HepG2 (cell line): ENCODE results near the gene MTHFD2L. TPM values are rescaled to one million over a fixed set of nuclear protein-coding genes. Genes with fewer than 3 reads are reported as not detected.

ENCODE experiments used
- ATAC-seq: fragments of 200-7000 bp; cut with Tn5 transposase; 3 replicates; pipeline ENCODE4 v1.9.1; 2020; ENCODE audit warnings: mild to moderate bottlenecking, moderate library complexity
- BruUV-seq: library from RNA; stranded (reverse); fragments of 400-500 nt; replicated peaks from 2 replicates; lab custom pipeline; 2021; lab: Mats Ljungman, UMichigan
- CTCF ChIA-PET: fragments of 300-600 bp; formaldehyde crosslinking; extraction: SDS; loops from one replicate; lab custom pipeline; 2021; ENCODE audit warnings: low total read pairs, inconsistent platforms, low intra/inter-chr PET ratio; lab: Yijun Ruan, JAX
- POLR2A ChIA-PET: fragments of 350-600 bp; sonication (Branson Sonifier 250); formaldehyde crosslinking; loops from one replicate; lab custom pipeline; 2020; ENCODE audit warnings: antibody characterized with exemption, inconsistent platforms; lab: Yijun Ruan, JAX
- DNase-seq: peaks from one replicate; pipeline ENCODE4 v3.0.0-alpha.2; 2015; ENCODE audit warnings: low spot score
- FAIRE-seq: peaks from 3 replicates; lab custom pipeline; 2011; peaks lifted over from hg19 to GRCh38; lab: Jason Lieb, UNC
- H2AFZ ChIP-seq: one replicate; pipeline ENCODE4 v1.6.1; 2011; ENCODE audit warnings: low read length, inconsistent platforms
- H3K27ac ChIP-seq: fragments of 300-600 bp; 3 replicates; pipeline ENCODE4 v1.8.0; 2011; ENCODE audit warnings: mixed run types, mild to moderate bottlenecking, mixed read lengths, low read length, inconsistent platforms; ENCODE audit not compliant: insufficient read depth; ENCODE audit errors: extremely low read length
- H3K27me3 ChIP-seq, 2 experiments: fragments of 200-600 bp in 1 of 2; 2 replicates in 1 of 2; 3 replicates in 1 of 2; pipeline versions ENCODE4 v1.6.0 to v1.8.0; 2011; ENCODE audit warnings: low read length in 2 of 2, mild to moderate bottlenecking in 2 of 2, moderate library complexity in 2 of 2, inconsistent platforms in 1 of 2; ENCODE audit not compliant: insufficient read depth in 2 of 2, control insufficient read depth in 1 of 2
- H3K36me3 ChIP-seq, 2 experiments: fragments of 200-600 bp in 1 of 2; replicated peaks in 1 of 2; 2 replicates in 1 of 2; 3 replicates in 1 of 2; pipeline versions ENCODE4 v1.5.1 to v1.8.0; 2011; ENCODE audit warnings: low read length in 2 of 2, inconsistent platforms in 1 of 2; ENCODE audit not compliant: insufficient read depth in 2 of 2, control insufficient read depth in 1 of 2
- H3K4me1 ChIP-seq: 2 replicates; pipeline ENCODE4 v1.5.1; 2012; ENCODE audit warnings: low read length, inconsistent platforms; ENCODE audit not compliant: insufficient read depth
- H3K4me2 ChIP-seq: 2 replicates; pipeline ENCODE4 v1.6.0; 2011; ENCODE audit warnings: low read depth, low read length, inconsistent platforms
- H3K4me3 ChIP-seq, 3 experiments: fragments of 200-600 bp in 1 of 3; sonication (generic), shearing (Covaris generic) in 1 of 3; replicated peaks in 1 of 3; 2 replicates each; pipeline ENCODE4 v1.5.1; 2011 to 2016; ENCODE audit warnings: low read length in 3 of 3, inconsistent platforms in 2 of 3, low read depth in 2 of 3, mild to moderate bottlenecking in 2 of 3, control low read depth in 1 of 3, mixed read lengths in 1 of 3; ENCODE audit not compliant: insufficient read depth in 1 of 3
- H3K79me2 ChIP-seq: one replicate; pipeline ENCODE4 v1.6.1; 2011; ENCODE audit warnings: low read length, inconsistent platforms; ENCODE audit not compliant: insufficient read depth
- H3K9ac ChIP-seq: 2 replicates; pipeline ENCODE4 v1.6.0; 2011; ENCODE audit warnings: mild to moderate bottlenecking, low read depth, low read length, inconsistent platforms; ENCODE audit not compliant: insufficient read depth
- H3K9me3 ChIP-seq: 2 replicates; pipeline ENCODE4 v1.5.1; 2012; ENCODE audit warnings: mild to moderate bottlenecking, low read length
- H4K20me1 ChIP-seq: 2 replicates; pipeline ENCODE4 v1.6.0; 2011; ENCODE audit warnings: inconsistent platforms, mild to moderate bottlenecking, low read length, moderate library complexity; ENCODE audit not compliant: insufficient read depth
- FOXA3 ChIP-seq: IDR thresholded peaks from 2 replicates; pipeline ENCODE4 v1.6.1; 2016; ENCODE audit warnings: missing genetic modification reagents, missing compliant biosample characterization
- IKZF5 ChIP-seq: IDR thresholded peaks from 2 replicates; pipeline ENCODE4 v1.6.1; 2018; ENCODE audit warnings: missing genetic modification reagents, mild to moderate bottlenecking, missing compliant biosample characterization
- MXD4 ChIP-seq: IDR thresholded peaks from 2 replicates; pipeline ENCODE4 v1.6.1; 2016; ENCODE audit warnings: mild to moderate bottlenecking, missing biosample characterization, missing genetic modification reagents
- NFYB ChIP-seq: sonication (generic); formaldehyde crosslinking; IDR thresholded peaks from 2 replicates; pipeline ENCODE4 v1.4.0; 2020; ENCODE audit warnings: missing genetic modification reagents
- PBX2 ChIP-seq: IDR thresholded peaks from 2 replicates; pipeline ENCODE4 v1.6.1; 2016; ENCODE audit warnings: control low read depth
- STAG1 ChIP-seq: sonication (generic); formaldehyde crosslinking; IDR thresholded peaks from 2 replicates; pipeline ENCODE4 v1.4.0; 2020; ENCODE audit warnings: missing genetic modification reagents
- TBX2 ChIP-seq: sonication (generic); formaldehyde crosslinking; IDR thresholded peaks from 2 replicates; pipeline ENCODE4 v1.5.0; 2020; ENCODE audit warnings: missing genetic modification reagents, mild to moderate bottlenecking, borderline replicate concordance
- TCF7 ChIP-seq: sonication (generic); IDR thresholded peaks from 2 replicates; pipeline ENCODE4 v1.6.1; 2016; ENCODE audit warnings: antibody characterized with exemption, low read depth
- ZNF556 ChIP-seq: sonication (generic); formaldehyde crosslinking; IDR thresholded peaks from 2 replicates; pipeline ENCODE4 v1.4.0; 2020; ENCODE audit warnings: mild to moderate bottlenecking, missing genetic modification reagents, borderline replicate concordance
- in situ Hi-C: cut with HindIII; loops from 2 replicates; pipeline ENCODE4 v1.10.0; 2017; ENCODE audit warnings: low pct_unique_long_range_greater_than_20kb; ENCODE audit not compliant: extremely low pct_ligation_motif_present
- intact Hi-C: fragments of 100-400 bp; cut with micrococcal nuclease; formaldehyde crosslinking; loops from one replicate; pipeline ENCODE4 v1.10.0; 2022; ENCODE audit not compliant: unreplicated experiment
- polyA plus RNA-seq, 8 experiments: library from polyadenylated mRNA; depleted of rRNA in 3 of 8; stranded (reverse) in 7 of 8; unstranded in 1 of 8; fragments of >200 nt; fragmentation: Illumina TruSeq in 4 of 8; extraction: Trizol in 4 of 8; gene quantifications; 2 replicates each; pipeline versions ENCODE4 v1.2.1 to v1.2.3, GENCODE V29; 2011 to 2016; ENCODE audit warnings: low read depth in 4 of 8, missing spikeins in 1 of 8, mixed read lengths in 1 of 8; ENCODE audit not compliant: insufficient read depth in 1 of 8
- total RNA-seq, 5 experiments: library from RNA; depleted of rRNA; stranded (reverse); fragments of >200 nt; fragmentation: Illumina TruSeq; extraction: Trizol; gene quantifications; 2 replicates each; pipeline ENCODE4 v1.2.3, GENCODE V29; 2016; ENCODE audit warnings: low read depth in 1 of 5

Gene MTHFD2L
- total and polyA plus RNA-seq, 2 of the 13 experiments (the other 11 are each of a cell fraction or from before 2014, with no cell fraction given) = 10.5 to 14.9 TPM

GRCh38 chr4:74266081-74266480 lies 108.2 kb downstream of the MTHFD2L start:
- H4K20me1 ChIP-seq = no peaks in the 10 kb centered on the region
- H3K4me3 ChIP-seq = no peak overlapping the region
- CTCF ChIA-PET = no interaction called here
- no peaks in the 10 kb centered on the region for H3K36me3 ChIP-seq
- no peak overlapping the region for H2AFZ ChIP-seq
- TF ChIP-seq ZNF556 = no peak
- TF ChIP-seq TBX2 (CRISPR knock-in tag) = no peak
- no peak for TF ChIP-seq FOXA3
- TF ChIP-seq PBX2 (CRISPR knock-in tag) = no peak
- no peak for TF ChIP-seq STAG1
- no peak for TF ChIP-seq NFYB (CRISPR knock-in tag)
- TF ChIP-seq IKZF5 (CRISPR knock-in tag) = no peak
- no peak for TF ChIP-seq TCF7
- no peak for TF ChIP-seq MXD4
- BruUV-seq = no TSS peak
- H3K9me3 ChIP-seq = no peaks in the 10 kb centered on the region
- H3K27me3 ChIP-seq = no peaks in the 10 kb centered on the region
- no peak for DNase-seq
- POLR2A ChIA-PET = no interaction called here
- FAIRE-seq = no peak
- no peak overlapping the region for H3K27ac ChIP-seq
- in situ Hi-C loops (no loop called here), intact Hi-C loops (no loop called here)
- no peak overlapping the region for H3K9ac ChIP-seq
- H3K4me2 ChIP-seq = no peak overlapping the region
- H3K4me1 ChIP-seq = no peaks in the 10 kb centered on the region
- no peaks in the 10 kb centered on the region for H3K79me2 ChIP-seq
- ATAC-seq = no peak
